Tibial nerve (tissue), 3 donors: Measurements from ENCODE around the gene ZDHHC1.

ENCODE experiments used
- POLR2A ChIP-seq, 2 donors: fragments of 450-650 bp; IDR thresholded peaks; one replicate each; pipeline ENCODE4 v1.6.1; 2017; ENCODE audit warnings: antibody characterized with exemption in 2 of 2, mild to moderate bottlenecking in 2 of 2, moderate library complexity in 2 of 2
- TF ChIP-seq, protein P1 (sequence below), 5 experiments: fragments of 200-600 bp in 3 of 5; fragments of 450-650 bp in 2 of 5; sonication (generic) in 3 of 5; IDR thresholded peaks; one replicate each; pipeline ENCODE4 v1.5.1; 2016 to 2019; ENCODE audit warnings: antibody characterized with exemption in 5 of 5, mild to moderate bottlenecking in 3 of 5, moderate library complexity in 2 of 5

DNA sequence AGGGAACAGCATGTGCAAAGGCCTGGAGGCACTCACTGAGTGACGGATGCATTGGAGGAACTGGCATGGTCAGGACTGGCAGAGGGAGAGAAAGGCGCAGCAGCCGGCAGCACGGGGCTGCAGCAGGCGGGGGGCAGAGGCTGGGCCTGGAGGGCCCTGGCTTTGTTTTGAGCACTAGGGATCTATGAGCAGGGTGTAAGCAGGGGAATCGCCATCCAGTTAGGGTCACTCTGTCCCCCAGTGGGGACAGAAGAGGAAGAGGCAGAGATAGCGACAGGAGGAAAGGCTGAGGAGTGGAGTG is 28.8 kb upstream of the ZDHHC1 start:
- TF ChIP-seq POLR2A (IDR thresholded peaks at IDR 0.05): no peak
- TF ChIP-seq, protein P1, sequence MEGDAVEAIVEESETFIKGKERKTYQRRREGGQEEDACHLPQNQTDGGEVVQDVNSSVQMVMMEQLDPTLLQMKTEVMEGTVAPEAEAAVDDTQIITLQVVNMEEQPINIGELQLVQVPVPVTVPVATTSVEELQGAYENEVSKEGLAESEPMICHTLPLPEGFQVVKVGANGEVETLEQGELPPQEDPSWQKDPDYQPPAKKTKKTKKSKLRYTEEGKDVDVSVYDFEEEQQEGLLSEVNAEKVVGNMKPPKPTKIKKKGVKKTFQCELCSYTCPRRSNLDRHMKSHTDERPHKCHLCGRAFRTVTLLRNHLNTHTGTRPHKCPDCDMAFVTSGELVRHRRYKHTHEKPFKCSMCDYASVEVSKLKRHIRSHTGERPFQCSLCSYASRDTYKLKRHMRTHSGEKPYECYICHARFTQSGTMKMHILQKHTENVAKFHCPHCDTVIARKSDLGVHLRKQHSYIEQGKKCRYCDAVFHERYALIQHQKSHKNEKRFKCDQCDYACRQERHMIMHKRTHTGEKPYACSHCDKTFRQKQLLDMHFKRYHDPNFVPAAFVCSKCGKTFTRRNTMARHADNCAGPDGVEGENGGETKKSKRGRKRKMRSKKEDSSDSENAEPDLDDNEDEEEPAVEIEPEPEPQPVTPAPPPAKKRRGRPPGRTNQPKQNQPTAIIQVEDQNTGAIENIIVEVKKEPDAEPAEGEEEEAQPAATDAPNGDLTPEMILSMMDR (IDR thresholded peaks at IDR 0.05): no peak
